ENCODE measurements around the gene HAVCR2.
"Not testable (repeated sequence)": the region's sequence is repeated elsewhere in the genome, so short reads cannot be mapped to it uniquely, and the experiment has no call there.

The HAVCR2 gene

DNA sequence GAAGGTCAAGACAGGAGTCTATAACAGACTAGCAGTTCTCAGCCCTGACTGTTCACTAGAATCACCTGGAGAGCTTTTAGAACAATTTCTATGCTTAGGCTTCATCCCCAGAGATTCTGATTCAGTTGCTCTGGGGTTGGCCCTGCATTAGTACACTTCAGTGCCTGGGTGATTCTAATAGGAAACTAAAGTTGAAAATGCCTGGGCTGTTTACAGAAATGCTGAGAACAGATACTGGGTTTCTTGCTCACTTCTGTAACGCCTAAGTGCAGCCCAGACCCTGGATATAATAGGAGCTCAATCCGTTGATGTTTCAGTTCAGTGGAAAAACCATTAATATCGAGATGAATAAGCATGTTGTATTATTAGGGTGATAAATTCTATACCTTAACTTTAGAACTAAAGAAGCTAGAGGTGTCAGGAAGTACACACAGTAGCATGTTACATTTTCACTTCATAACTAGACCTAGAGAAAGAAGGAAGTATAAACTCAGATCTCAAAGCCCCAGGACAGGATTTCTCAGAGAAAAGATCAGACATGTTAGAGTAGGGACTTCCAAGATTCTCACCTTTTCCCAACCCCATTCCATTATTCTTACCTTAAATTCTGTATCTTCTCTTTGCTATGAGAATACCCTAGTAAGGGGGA lies 20.4 kb downstream of the HAVCR2 start:
- DNase-seq (ENCODE audit: low read depth): no peak

DNA sequence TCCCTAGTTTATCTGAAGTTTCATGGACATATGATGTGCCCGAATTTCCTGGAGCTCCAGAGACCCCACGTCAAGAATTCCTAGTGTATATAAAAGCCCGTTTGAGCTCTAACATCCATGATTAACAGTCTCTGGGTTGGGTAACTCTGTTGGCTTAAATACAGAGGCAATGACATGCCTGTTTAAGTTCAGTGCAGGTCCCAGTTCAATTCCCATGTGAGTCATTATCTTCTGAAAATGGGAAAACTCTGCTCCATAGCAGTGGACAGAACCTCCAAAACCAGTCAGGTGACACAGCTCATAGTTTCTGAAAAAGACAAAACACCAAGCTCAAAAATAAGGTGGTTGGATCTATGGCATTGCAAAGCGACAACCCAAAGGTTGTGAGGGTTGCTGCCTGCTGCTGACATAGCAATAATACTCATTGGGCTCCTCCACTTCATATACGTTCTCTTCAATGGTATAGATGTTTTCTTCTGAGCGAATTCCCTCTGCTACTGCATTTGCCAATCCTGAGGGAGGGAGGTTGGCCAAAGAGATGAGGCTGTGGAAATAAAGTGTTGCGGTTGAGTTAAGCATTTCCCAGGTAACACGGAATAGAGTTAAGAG lies 22.0 kb downstream of the HAVCR2 start:
- DNase-seq (ENCODE audit: low read depth): no peak

DNA sequence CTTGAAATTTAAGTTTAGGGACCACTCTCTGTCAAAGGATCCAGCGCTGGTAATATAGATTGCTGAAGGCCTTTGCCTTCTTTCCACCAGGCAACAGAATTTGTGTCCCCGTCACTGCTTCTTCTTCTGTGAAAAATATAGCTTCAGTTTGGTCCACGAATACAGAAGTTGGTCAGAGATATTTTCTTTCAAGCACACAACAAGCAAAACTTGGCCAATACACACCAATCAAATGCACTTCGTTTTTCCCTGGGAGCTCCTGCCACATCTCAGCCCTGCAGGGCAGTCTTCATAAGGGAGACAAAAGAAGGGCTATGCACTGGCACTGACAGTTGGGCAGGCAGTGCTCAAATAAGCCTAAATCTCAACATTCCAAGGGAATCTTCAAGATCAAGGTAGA lies 22.9 kb downstream of the HAVCR2 start:
- DNase-seq (ENCODE audit: low read depth): no peak

DNA sequence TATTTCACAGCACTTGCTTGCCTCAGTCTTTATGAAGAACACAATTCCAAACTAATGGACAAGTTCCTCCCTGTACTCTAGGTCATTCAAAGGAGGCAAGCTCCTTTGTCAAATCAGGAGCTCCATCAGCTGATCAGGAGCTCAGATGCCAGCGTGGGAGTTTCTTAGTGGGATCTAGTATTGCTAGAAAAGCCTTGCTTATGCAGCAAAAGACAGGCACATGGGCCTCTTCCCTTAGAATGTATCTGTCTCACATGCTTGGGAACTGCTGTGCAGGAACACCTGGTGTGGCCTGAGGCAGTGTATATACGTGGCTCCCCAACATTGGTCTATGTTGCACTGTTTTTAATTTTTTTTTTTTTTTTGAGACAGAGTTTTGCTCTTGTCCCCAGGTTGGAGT lies 28.6 kb downstream of the HAVCR2 start:
- no peak for DNase-seq (ENCODE audit: low read depth)

DNA sequence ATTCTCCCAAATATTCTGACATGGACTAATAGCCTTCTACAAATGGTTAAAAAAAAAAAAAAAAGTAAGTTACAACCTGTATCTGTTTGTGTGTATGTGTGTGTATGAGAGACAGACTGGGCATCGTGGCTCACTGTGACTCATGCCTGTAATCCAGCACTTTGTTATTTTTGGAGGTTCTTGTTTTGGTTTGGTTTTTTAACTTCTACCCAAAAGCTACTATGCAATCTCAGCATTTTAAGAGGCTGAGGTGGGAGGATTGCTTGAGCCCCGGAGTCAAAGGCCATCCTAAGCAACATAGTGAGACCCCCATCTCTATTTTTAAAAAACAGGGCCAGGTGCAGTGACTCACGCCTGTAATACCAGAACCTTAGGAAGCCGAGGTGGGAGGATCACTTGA lies 32.3 kb downstream of the HAVCR2 start:
- DNase-seq (ENCODE audit: low read depth): no peak

DNA sequence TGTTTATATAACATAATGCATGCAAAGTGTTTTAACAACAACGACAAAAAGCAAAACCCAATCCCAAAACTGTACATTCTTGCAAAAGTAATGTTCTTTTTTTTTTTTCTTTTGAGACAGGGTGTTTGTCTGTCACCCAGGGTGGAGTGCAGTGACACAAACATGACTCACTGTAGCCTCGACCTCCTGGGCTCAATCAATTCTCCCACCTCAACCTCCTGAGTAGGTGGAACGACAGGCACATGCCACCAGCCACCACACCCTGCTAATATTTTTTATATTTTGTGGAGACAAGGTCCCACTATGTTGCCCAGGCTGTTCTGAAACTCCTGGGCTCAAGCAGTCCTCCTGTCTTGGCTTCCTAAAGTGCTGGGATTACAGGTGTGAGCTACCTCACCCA lies 36.3 kb downstream of the HAVCR2 start:
- DNase-seq (ENCODE audit: low read depth): no peak

DNA sequence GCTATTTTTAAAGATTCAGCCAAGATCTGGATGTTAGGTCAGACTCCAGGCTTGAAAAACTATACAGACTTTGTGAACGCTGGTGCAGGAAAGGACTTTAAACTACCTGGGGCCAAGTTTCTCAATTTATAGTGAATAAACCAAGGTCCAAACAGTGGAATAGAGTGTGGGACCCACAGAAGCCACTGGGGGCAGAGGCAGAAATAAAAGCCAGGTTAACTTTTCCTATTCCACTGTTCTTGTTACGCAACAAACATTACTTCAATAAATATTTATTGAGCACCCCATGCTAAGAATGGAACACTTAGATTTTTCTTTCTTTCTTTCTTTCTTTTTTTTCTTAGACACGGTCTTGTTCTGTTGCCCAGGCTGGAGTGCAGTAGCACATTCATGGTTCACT lies 38.9 kb downstream of the HAVCR2 start:
- DNase-seq (ENCODE audit: low read depth): no peak

DNA sequence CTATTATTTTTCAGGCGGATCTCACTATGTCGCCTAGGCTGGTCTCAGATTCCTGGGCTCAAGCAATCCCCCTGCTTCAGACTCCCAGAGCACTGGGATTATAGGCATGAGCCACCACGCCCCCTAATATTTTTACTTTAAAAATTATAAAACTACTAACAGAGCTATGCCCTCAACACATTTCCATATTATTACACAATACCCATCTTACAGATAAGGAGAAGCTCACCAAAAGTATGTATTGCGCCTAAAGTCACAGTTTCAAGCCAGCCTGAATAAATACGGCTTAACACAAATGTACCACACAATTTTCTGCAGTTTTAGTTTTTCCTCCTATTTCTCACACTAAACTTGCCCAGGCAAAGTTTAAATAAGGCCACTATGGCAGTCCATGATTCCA lies 40.1 kb downstream of the HAVCR2 start:
- DNase-seq (ENCODE audit: low read depth): no peak

DNA sequence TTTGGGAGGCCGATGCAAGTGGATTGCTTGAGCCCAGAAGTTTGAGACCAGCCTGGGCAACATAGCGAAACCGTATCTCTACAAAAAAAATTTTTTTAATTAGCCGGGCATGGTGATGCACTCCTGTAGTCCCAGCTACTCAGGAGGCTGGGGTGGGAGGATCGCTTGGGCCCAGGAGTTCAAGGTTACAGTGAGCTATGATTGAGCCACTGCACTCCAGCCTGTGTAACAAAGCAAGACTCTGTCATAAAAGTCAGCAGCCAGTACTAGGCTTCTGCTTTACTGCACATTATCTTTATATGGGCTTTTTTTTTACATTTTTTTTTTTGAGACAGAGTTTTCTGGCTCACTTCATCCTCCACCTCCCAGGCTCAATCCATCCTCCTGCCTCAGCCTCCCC lies 40.5 kb downstream of the HAVCR2 start:
- no peak for DNase-seq (ENCODE audit: low read depth)

DNA sequence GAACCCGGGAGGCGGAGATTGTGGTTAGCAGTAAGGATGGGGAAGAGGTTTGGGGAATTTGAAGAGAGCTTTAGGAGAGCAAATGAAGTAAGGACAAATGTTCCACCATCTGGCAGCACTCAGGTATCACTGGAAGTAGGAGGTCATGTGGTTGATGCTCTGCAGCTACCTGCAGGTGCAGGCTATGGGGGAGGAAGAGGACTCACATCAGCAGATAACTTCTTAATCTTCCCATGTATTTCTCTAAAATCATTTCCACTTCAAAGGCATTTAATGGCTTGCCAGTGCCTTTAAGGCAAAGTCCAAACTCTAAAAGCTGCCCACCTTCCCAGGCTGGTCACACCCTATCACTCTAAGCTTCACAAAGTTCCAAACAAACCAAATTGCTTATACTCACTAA lies 41.8 kb downstream of the HAVCR2 start:
- DNase-seq (ENCODE audit: low read depth): no peak

DNA sequence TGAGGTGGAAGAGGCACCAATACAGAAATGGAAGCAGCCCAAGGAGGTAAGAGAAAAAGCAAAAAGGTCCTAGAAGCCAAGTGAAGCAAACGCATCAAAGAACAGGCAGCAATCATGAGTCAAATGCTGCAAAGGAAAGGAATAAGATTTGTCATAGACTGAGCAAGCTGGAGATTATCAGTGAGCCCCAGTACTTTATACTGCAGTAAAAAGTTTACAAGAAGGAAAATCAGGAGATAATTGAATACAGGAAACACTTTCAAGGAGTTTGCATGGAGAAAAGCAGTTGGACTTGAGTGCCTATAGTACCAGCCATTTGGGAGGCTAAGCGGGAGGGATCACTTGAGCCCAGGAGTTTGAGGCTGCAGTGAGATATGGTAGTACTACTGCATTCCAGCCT lies 42.8 kb downstream of the HAVCR2 start:
- DNase-seq (ENCODE audit: low read depth): no peak

DNA sequence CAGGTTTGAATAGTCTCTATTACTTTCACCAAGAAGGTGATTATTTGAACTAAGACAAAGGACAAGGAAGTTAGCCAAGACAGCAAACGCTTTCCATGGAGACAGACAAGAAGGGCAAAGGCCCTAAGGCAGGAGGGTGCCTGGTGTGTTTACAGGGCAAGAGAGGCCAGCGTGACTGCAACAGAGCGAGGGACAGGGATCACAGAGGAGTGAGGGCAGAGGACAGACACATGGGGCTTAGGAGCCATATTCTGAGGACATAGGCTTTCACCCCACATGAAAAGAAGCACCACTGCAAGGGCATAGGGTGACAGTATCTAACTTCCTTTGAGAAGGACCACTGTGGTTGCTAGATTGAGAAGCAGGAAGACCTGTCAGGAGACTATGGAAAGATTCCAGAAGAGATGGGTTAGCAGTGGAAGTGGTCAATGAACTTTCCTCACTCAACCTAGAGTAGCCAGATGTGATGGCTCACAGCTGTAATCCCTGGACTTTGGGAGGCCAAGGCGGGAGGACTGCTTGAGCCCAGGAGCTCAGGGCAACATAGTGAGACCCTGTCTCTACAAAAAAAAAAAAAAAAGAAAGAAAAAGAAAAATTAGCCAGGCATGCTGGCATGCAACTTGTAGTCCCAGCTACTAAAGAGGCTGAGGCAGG lies 44.9 kb downstream of the HAVCR2 start:
- no peak for DNase-seq (ENCODE audit: low read depth)

DNA sequence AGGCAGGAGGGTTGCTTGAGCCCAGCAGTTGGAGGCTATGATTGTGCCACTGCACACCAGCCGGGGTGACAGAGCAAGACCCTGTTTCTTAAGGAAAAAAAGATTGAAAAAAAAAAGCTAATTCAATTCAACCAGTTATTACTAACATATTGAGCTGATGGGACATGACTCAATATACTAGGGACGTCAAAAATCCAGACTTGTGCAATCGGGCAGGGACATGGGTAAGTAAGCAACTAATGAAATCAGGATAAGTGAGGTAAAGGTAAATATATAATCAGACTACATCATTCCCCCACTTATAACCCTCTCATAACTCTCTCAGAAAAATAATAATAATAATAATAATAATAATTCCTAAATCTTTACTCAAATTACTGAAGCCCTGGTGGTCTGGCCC lies 49.0 kb downstream of the HAVCR2 start:
- no peak for DNase-seq (ENCODE audit: low read depth)

DNA sequence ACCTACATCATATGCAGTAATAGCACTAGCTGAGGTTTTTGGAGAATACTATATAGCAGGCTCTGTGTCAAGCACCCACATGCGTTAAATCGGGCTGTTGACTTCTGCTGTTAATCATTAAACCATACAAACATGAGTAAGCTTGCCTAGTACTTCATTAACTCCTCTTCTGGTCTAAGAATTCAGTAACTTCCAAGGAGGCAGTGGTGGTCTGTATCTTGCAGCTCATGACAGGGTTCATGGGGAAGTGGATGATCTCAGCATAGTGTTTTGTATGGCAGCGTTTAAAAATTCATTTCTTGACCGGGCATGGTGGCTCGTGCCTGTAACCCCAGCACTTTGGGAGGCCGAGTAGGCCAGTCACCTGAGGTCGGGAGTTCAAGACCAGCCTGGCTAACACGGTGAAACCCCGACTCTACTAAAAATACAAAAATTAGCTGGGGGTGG lies 49.7 kb downstream of the HAVCR2 start, which contains the start of gene HAVCR1:
HAVCR1 (minus strand) TSS at position 24 of the 447 bp plus-strand sequence. CDS start 1,173 bp downstream, outside the sequence.
- no peak for DNase-seq (ENCODE audit: low read depth)

DNA sequence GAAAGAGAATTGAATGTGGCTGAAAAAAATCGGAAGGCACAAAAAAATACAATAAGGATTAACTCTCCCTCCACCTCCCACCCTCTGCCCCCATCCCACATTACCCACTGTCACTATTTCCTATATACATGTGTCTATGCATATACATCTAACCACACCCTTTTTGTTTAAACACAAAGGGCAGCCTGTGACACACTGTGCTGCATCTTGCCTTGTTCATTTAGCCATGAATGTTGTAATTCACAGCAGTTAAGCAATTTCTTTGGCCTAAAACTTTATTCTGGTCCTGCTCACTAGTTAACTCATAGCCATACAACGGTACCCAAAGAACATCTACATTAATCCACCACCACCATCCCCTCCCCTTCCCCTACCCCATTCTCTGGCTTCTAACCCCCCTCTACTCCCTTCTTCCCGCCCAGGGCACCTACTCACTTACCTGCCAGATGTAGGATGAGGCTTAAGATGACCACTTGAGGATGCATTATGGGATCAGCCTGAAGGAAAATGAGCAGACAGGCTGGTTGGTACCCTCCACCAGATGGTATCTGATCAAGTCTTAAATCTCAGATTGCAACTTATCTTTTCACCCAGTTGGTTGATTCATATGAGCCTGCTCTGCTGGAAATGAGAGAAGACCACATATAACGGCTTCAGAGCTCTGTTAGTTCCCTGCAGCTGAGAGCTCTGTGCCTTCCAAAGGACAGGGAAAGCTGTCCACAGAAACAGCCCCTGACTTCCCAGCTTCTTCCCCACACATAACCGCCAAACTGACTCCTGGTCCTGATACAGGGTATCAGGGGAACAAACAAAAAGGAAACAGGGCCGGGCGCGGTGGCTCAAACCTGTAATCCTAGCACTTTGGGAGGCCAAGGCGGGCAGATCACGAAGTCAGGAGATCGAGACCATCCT lies 51.1 kb downstream of the HAVCR2 start:
- no peak for DNase-seq (ENCODE audit: low read depth)

DNA sequence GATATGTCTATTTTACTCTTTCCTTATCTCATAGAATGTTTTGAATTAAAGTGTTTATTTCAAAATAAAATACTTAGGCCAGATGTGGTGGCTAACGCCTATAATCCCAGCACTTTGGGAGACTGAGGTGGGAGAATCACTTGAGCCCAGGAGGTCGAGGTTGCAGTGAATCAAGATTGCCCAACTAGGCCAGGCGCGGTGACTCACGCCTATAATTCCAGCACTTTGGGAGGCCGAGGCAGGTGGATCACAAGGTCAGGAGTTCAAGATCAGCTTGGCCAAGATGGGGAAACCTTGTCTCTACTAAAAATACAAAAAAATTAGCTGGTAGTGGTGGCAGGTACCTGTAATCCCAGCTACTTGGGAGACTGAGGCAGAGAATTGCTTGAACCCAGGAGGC lies 52.0 kb downstream of the HAVCR2 start:
- DNase-seq (ENCODE audit: low read depth): not testable (repeated sequence)

DNA sequence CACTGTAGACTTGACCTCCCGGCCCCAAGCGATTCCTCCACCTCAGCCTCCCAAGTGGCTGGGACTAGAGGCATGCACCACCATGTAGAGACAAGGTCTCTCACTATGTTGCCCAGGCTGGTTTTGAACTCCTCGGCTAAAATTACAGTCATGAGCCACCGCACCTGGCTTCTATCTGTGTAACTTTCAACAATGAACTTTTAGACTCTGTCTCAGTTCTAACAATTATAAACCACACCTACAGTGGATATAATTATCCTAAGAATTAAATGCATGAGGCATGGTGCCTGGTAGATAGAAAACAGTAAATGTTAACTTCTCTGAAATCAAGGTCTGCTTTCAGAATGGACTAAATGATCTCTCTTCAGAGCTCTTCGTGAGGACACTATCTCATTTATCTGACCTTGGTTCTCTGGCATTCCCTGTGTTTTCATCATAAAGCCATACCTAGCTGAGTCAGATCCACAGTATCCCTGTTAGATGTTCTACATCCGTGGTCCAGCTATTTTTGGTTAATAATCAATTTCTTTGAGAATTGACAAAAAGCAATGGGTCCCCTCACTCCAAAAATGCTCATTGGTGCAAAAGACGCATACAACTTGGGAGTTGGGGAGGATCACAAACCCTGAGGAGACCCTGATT lies 57.1 kb downstream of the HAVCR2 start:
- DNase-seq (ENCODE audit: low read depth): no peak

DNA sequence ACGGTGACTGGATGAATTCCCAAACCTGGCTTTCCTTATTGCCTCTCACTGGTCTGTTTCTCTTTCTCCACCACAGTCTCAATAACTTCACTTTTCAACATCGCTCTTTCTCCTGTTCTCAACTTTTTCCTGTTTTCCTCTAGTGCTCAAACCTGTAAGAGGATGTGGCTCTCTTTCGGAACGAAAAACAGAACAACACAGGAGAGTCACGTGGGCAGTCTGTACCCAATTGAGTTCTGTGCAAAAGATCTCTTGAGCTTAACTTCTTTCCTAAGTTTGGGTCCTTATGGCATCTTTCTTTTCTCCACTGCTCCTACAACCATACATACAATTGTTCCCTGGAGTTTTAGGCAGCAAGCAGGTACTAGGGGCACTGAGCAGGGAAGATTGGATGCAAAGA lies 58.8 kb downstream of the HAVCR2 start:
- peak; percentile 7 for DNase-seq (ENCODE audit: low read depth)

DNA sequence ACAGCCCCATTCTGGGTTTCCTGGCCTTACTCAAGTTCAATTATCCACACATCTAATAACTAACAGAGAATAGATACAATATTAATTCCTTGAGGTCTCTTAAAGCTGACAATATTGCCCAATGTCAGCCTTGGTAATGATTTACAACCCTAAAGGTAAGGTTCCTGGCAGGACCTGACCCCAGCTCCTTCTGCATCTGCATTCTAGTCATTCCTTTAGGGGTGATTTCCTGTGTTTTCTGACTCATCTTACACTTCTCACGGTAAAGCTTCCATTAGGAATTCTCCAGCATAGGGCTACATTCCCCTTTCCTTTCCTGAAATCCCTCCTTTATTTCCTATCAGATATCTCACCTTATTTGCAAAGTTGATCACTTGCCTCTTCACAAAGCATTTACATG lies 59.2 kb downstream of the HAVCR2 start:
- DNase-seq (ENCODE audit: low read depth): peak; percentile 55

DNA sequence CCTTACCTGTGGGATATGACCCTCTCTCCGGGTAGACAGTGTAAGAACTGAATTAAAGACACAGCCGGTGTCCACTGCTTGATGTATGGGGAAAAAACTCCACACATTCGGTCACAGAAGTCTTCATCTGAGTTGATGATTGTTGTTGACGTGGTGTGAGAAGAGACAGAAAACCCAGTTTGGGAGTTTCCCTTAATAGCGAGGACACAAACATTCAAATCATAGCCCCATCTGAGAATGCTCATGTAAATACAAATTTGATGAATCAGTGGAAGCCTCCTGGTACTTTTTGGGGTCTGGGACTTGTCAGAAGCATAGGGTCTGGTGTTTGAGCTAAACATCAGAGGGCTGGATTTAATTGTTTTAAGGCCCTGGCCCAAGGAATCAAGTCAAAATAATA lies 60.9 kb downstream of the HAVCR2 start:
- no peak for DNase-seq (ENCODE audit: low read depth)

DNA sequence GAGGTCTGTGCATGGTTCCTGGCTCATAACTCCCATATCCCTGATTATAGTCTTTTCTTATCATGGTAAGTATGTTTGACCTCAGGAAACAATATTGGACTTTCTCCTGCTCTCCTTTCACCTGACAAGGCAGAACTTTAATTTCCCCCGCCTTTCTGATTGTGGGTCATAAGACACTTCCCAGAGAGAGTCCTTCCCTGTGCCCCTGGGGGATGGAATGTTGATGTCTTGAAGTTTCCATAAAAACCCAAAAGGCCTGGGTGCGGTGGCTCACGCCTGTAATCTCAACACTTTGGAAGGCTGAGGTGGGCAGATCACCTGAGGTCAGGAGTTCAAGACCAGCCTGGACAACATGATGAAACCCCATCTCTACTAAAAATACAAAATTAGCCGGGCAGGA lies 61.8 kb downstream of the HAVCR2 start:
- DNase-seq (ENCODE audit: low read depth): not testable (repeated sequence)

DNA sequence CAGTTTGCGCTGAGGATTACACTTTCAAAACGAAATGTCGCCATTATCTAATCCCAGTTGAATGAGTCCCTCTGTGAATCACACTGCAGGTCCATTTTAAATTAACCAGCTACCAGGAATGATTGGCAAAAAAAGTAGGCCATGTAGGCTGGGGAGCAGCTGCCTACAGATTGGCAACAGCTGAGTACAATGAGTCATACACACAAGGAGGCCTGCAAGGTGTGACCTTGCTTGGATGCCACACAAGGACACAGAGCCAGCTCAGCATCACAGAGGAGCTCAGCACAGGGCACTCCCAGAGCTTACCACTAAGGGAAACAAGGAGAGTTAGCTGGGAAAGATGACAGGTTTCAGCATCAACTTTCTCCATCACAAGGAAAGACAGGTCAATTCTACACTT lies 62.8 kb downstream of the HAVCR2 start:
- peak; percentile 8 for DNase-seq (ENCODE audit: low read depth)

Data from amniotic epithelial cell (primary cell).